GM18907 (cell line): ENCODE results near the gene SDC3.
"Not testable (repeated sequence)": the region's sequence is repeated elsewhere in the genome, so short reads cannot be mapped to it uniquely, and the experiment has no call there.

Experiments
- ATAC-seq: cut with Tn5 transposase; IDR thresholded peaks from one replicate; pipeline ENCODE4 v1.9.1; 2021; ENCODE audit warnings: mild to moderate bottlenecking, moderate library complexity; ENCODE audit not compliant: unreplicated experiment

The SDC3 gene, protein sequence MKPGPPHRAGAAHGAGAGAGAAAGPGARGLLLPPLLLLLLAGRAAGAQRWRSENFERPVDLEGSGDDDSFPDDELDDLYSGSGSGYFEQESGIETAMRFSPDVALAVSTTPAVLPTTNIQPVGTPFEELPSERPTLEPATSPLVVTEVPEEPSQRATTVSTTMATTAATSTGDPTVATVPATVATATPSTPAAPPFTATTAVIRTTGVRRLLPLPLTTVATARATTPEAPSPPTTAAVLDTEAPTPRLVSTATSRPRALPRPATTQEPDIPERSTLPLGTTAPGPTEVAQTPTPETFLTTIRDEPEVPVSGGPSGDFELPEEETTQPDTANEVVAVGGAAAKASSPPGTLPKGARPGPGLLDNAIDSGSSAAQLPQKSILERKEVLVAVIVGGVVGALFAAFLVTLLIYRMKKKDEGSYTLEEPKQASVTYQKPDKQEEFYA

DNA sequence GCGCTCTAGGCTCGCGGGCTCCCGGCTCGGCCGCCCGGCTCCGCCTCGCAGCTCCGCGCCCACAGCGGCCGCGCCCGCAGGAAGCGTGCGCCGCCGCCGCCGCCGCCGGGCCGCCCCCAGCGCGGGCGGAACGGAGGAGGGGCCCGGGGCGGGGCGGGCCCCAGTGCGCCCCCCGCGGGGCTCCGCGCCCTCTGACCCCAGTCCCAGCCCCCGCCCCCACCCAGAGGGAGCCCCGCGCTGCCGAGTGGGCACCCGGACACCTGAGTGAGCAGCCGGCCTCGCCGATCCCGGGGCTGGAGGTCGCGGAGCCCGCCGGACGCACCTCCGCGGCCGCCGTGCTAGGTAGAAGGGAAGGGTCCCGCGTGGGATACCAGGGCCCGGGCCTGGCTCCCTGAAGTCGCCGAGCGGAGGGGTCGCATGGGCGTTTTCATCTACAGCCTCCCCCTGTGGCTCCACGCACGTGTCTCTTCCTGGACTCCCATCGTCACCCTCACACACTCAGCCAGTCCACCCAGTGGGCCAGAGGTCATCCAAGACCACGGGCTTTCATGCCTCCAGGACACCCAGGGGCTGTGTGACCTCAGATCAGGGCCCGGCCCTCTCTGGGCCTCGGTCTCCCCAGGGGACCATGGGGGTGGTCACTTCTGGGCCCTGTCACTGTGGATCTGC is at the start of gene SDC3:
SDC3 (minus strand) TSS at position 63 of the 669 bp plus-strand sequence. CDS start 172 bp downstream, outside the sequence.
- no peak for ATAC-seq

DNA sequence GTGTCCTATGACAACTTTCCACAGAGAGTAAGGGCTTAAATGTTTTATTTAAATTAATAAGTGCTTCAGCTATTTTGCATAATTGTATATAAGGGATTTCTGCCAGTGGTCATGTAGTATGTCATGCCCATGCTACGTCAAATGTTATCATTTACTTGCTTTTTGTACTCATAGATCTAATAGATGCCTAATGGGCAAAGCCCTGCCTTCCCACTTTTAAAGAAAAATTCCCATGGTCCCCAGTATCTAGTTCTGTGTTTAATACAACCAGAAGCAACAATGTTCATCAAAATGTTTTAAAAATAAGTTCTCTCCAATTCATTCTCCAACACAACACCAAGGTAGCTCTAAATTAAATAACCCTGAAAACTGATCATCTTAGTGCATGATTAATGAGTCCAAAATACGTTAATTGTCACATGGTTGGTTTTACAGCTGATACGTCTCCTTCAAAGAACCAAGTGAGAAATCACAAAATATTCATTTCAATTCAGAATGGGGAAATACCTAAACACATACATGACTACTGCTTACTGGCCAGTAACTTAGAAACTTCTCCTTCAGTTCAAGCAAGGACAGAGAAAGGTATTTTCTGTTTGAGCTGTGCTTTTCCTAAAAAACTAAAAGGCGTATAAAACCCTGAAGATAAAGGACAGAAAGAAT is 49.1 kb upstream of the SDC3 start:
- ATAC-seq: no peak

DNA sequence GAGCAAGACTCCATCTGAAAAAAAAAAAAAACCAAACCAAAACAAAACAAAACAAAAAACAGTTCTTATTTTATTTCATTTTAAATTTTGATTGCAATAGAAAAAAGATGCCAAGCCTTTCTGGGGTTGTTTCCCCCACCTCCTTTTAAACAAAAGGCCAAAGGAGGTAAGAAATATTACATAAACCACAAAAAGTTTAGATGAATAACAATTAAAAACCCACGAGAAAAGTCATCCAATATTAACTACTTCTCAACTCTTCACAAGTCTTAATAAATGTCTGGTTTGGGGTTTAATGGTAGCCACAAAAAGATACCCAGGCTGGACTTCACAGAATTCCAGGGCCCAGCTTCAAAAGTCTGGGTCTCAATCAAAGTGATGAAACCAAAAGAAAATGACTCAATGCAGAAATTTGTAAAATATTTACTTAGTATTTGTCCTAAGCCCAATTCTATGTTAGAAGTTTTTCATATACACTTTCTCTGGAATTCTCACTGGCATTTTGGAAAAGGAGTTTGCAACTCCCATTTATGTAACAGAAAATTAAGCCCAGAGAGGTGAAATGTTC is 47.0 kb upstream of the SDC3 start:
- no peak for ATAC-seq

DNA sequence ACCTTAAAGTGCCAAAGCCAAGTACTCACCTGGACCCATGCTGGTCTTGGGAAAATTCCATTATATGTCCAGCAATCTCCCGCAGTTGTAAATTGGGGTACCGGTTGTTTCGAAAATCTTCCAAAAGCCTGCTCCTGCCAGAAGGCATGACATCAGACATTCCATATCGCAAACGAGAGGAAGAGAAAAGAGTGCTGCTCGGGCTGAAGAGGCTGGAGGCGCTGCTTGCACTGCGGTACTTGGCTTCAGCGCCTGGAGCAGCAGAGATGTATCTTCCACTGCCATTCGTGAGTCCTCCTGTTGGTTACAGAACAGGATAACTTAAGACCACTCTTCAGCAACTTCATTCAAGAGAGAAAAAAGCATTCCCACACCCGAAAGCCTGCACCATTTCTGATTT is 45.1 kb upstream of the SDC3 start:
- no peak for ATAC-seq

DNA sequence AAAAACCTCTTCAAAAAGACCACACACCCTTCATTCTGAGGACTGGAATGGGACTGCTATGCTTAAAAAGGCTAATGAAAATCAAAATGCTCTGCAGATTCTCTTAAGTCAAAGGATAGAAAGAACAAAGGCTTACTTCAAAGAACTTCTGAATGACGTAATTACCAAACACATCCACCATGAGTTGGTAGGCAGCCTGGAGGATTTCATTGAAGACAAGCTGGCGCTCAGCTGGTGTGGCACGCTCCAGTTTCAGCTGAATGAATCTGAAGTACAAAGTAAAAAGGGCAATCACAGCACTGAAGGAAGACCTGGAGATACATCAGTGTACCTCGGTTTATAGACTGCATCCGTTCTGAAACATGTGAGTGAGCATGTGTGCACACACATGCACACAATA is 43.5 kb upstream of the SDC3 start:
- ATAC-seq: no peak

DNA sequence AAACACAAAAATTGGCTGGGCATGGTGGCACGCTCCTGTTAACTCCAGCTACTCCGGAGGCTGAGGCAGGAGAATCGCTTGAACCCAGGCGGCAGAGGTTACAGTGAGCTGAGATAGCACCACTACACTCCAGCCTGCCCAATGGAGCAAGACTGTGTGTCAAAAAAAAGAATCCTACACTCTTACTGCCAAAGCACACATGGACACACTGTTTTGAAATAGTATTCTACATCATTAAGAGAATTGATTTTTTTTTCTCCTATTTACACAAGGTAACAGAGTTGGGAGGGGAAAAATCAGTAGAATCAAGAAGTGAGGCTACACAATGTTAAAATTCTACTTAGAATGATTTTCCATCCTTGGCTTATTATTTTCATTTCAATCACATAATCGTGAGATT is 42.1 kb upstream of the SDC3 start:
- ATAC-seq: no peak

DNA sequence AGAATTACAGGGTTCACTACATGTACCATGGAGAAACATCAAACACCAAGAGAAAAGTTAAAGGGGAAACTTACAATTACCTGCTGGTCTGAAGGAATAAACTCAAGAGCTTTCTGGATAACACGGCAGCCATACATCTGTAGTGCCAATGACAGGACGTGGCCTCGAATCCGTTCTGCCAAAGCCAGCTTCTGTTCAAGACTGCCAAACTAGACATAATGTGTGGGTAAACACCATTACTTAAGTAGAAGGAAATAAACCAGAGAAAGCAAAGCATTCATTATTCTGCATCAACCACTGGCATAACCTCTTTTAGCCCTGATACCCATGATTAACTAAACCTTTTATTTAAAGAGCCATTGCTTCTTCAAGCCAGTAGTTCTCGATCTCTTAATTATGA is 41.5 kb upstream of the SDC3 start:
- no peak for ATAC-seq

DNA sequence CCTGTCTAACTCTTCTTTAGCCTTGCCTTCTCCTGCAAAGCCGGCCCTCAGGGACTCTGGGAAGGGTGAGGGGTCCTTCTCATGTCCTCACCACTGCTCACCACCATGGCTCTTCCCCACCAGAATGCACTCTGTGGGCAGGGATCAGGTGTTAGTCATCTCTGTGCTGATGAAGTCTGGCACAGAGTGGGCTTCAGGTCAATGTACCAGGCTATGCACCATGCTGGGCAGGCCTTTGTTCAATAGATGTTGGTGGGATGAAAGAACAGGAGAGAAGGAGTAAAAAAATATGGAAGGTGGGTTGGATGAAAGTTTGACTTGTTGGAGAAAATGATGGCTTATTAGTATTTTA is 40.9 kb upstream of the SDC3 start:
- ATAC-seq: not testable (repeated sequence)

DNA sequence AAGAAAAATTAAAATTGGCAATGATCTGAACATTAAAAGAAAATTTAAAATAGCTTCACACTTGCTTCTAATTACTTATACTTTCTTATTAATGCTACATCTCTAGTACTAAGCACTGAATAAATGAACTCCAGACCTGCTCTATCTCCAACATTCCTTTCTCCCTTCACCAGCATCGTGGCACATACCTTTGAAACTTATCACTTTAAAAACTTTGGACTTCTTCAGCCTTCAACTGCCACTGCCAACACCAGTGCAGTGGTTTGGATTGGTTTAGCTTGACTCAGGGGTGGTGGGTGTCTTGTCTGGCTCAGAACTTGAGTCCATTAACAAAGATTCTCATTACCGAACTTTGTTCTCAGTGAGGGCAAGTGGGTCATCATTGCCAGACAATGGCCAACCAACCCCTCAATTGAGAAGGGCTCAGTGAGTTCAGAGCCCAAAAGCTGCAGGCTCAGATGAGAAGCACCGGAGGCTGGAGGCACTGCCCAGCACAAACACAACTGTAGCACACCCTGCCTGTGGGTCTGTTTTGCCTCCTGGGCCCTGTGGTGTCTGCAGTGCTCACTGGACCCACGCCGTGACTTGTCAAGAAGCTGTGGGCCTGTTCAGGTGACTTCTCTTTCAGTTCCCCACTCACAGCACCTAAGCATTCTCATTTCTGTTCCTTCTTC is 40.4 kb upstream of the SDC3 start:
- not testable (repeated sequence) for ATAC-seq

DNA sequence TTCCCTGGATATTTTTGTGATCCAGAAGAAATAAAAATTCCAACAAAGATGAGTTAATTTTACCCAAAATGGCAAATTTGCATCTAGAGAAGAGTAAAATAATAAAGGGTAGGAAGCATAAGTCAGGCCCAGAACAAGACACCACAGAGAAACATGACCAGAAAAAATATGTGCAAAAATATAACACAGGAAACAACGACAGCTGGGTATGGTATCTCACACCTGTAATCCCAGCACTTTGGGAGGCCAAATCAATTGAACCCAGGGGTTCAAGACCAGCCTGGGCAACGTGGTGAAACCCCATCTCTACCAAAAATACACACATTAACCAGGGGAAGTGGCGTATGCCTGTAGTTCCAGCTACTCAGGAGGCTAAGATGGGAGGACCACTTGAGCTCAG is 39.7 kb upstream of the SDC3 start:
- no peak for ATAC-seq

DNA sequence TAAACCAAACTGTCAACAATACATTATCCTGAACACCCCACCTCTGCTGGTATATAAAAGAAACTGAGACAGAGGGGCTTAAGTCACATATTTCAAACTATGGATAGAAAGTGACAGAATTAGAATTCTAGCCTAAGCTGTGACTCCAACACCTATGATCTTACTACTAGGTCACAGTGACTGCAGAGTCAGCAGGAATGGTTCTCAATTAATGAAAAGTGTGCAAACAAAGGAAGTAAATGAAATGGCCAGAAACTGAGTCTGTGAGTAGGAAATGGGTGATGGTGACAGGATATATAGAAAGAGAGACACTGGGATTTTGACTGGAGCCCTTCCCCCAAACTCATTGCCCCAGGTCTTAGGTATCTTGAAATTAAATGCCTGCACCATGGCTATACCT is 38.7 kb upstream of the SDC3 start:
- ATAC-seq: no peak

DNA sequence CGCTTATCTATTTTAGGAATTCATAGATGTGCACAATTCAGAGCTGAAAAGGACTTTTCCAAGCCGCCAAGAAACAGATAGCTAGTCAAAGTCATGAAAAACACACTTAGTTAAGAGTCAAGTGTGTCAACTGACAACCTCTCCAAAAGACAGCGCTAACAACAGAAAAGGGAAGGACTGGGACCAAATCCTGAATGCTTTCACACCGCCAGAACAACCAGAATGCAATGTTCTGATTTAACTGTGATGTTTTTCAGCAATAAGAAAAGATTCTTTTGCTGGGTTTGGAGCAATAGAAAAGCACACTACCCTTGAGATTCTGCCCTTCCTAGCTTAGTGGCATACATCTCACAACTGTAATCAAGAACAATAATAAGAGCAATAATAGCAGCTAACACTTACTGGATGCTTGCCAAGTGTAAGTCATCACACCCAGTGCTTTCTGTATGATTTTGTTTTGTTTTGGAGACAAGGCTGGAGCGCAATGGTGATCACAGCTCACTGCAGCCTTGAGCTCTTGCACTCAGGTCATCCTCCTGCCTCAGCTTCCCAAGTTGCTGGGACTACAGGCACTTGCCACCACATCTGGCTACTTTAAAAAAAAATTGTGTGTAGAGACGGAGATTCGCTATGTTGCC is 33.9 kb upstream of the SDC3 start:
- ATAC-seq: no peak

DNA sequence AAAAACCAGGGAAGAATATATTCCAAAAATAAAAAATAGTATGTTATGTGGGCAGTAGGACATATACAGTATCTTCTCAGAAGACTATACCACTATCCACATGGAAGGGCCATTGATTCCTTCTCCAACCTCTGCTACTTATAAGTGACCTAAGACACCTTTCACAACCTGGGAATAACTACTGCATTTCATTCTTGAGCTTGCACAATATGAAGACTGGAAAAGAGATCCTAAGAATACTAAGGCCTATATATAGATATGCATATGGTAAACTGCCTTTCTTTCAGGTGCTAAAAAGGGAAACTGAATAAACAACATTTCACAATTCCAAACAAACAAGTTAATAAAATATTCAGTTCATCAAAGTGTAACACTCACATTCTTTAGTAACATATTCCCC is 32.0 kb upstream of the SDC3 start:
- no peak for ATAC-seq

DNA sequence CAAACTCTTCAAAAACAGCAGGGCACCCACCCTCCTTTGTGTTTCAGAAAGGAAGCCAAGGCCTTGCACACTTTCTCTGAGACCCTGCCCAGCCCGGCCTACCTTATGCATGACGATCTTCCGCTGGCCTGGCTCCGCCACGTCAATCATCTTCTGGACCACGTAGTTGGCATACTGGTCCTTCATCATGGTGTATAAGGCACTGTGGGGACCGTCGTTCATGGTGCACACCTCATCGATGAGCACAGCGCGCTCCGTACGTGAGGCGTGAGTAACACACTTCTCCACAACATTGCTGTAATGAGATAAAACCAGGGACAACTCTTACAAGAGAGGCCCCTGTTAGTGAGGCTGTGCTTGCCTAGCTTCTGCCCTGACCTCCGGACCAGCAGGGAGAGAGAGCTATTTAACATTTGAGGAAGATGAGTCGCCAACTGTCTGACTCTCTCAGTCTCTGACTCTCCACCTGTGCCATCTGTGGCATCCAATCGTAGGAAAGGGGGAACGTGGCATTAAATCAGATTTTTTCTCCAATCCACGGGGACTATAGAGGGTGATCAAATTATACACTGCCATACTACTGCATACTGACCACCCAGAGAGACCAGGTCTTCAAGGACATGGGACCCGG is 28.1 kb upstream of the SDC3 start:
- no peak for ATAC-seq

DNA sequence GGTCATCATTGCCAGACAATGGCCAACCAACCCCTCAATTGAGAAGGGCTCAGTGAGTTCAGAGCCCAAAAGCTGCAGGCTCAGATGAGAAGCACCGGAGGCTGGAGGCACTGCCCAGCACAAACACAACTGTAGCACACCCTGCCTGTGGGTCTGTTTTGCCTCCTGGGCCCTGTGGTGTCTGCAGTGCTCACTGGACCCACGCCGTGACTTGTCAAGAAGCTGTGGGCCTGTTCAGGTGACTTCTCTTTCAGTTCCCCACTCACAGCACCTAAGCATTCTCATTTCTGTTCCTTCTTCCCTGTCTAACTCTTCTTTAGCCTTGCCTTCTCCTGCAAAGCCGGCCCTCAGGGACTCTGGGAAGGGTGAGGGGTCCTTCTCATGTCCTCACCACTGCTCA is 27.2 kb upstream of the SDC3 start:
- not testable (repeated sequence) for ATAC-seq

DNA sequence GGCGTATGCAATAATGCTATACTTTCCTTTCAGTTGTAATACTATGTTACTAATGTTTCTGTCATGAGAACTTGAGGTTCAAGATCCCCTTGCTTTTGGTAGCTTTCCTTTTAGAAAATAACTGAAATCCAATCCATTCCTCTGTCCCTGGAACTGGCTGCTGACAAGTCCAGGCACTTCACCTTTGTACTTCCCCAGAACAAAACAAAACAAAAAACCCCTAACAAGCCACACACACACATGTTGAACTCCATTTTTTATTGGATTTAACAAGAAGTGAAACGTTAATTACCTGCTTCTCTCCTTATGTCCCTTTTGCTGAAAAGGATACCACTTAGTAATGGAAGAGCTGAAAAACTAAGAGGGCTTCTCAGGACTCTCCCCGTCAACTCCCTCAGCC is 26.1 kb upstream of the SDC3 start:
- no peak for ATAC-seq

DNA sequence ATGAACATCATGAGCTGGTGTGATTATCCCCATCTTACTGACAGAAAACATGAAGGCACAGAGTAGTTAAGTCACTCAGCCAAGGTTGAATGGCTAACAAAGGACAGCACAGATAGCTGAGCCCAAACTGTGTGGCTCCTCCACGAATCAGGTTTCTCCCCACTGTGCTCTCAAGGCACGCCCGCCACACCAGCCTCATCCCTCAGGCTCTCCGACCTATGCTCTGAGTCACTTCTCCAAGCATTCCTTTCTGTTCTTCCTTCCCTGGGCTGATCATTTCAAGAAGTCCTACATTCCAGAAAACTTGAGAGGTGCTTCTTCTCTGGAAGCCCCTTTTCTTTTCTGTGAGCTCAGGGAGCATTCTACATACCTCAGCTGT is 25.3 kb upstream of the SDC3 start:
- no peak for ATAC-seq

DNA sequence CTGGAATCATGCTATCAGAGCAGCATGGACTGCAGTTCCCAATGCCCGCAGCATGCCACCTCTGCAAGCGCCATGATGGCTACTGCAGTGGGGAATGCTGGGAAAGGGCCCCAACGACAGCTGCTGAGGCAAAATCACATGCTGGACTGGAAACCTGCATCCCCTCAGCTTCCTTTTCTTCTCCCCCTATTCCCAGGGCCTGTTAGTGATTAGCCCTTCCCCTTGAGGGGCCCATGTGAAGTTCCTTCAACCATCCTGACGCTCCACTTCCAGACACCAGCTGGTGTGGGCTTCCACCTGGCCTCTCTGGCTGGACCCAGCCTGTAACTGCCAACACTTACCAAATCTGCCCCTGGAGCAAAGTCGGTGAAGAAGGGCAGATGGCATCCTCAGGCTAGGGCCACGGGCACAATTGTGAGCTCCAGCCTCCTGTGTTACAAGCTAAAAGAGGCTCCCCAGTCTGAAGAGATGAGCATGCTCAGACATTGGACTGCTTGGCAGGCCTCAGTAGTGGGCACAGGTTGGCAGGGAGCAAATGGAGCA is 22.1 kb upstream of the SDC3 start:
- no peak for ATAC-seq

DNA sequence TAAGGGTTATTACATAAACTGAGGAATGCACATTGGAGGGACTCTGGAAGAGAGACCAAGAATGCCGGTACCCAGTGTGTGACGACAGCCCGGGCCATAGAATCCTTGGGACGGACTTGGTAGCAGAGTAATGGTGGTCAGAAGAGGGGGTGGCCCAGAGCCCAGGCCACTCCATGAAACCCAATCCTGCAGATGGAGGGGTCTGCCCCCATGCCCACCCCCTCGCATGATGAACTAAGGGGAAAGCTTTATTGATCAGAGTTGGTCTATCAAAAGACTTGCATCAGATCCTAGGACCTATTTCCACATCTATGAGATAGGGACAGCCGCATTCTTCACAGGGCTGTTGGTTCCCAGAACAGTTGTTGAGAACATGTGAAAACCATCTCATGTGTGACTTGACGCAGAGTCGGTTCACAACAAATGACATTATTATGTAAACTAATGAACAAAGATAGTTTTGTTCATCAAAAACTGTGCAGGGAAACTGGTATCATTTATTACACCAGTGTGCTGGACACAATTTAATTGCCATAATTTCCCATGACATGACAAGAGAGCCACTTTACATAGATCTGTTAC is 21.5 kb upstream of the SDC3 start:
- no peak for ATAC-seq
